ENCODE results near the gene SLC49A4. TPM values are rescaled to one million over a fixed set of nuclear protein-coding genes. Genes with fewer than 3 reads are reported as not detected.

The SLC49A4 gene
- total RNA-seq, 1 donor = 43.4 TPM

DNA sequence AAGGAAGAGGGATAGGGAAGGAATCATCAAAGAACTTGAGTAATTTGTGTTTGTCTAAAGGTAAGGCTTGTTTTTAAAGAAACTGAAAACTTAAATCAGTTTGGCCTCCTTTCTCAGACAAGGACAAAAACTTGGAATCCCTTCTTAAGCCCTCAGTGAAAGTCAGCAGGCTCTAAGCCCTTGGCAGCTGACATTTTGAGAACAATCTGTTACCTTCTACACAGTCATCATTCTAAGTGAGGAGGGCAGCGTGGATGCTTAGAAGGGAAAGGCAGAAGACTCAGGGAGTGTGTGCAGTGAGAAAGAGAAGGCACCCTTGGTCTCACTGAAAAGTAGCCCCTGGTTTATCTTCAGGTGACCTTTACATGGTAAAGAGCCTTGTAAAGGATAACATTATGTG, 12.1 kb upstream of the SLC49A4 start:
- H3K4me3 ChIP-seq (ENCODE audit: insufficient read depth, low read length) = no peak overlapping the region
- DNase-seq (ENCODE audit: insufficient read length, low spot score, missing footprints) = no peak
- peaks cover 20% of the 10 kb centered on the region for H3K4me1 ChIP-seq (ENCODE audit: insufficient read depth, low read length)
- TF ChIP-seq, protein P1, sequence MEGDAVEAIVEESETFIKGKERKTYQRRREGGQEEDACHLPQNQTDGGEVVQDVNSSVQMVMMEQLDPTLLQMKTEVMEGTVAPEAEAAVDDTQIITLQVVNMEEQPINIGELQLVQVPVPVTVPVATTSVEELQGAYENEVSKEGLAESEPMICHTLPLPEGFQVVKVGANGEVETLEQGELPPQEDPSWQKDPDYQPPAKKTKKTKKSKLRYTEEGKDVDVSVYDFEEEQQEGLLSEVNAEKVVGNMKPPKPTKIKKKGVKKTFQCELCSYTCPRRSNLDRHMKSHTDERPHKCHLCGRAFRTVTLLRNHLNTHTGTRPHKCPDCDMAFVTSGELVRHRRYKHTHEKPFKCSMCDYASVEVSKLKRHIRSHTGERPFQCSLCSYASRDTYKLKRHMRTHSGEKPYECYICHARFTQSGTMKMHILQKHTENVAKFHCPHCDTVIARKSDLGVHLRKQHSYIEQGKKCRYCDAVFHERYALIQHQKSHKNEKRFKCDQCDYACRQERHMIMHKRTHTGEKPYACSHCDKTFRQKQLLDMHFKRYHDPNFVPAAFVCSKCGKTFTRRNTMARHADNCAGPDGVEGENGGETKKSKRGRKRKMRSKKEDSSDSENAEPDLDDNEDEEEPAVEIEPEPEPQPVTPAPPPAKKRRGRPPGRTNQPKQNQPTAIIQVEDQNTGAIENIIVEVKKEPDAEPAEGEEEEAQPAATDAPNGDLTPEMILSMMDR (IDR thresholded peaks at IDR 0.05; ENCODE audit: extremely low read depth, low read depth, low read length) = no peak
- H4K20me1 ChIP-seq (ENCODE audit: insufficient read depth, low read length) = no peaks in the 10 kb centered on the region
- H3K36me3 ChIP-seq (ENCODE audit: insufficient read depth, low read length) = no peaks in the 10 kb centered on the region
- H3K79me2 ChIP-seq (ENCODE audit: insufficient read depth, low read length) = peaks cover 4% of the 10 kb centered on the region
- no peaks in the 10 kb centered on the region for H3K9me3 ChIP-seq (ENCODE audit: low read depth, low read length)
- no peak overlapping the region for H2AFZ ChIP-seq (ENCODE audit: low read length)
- no peak overlapping the region for H3K4me2 ChIP-seq (ENCODE audit: insufficient read depth, low read length)
- H3K27me3 ChIP-seq (ENCODE audit: insufficient read depth, low read length) = no peaks in the 10 kb centered on the region
- no peak overlapping the region for H3K27ac ChIP-seq (ENCODE audit: low read depth, low read length)

DNA sequence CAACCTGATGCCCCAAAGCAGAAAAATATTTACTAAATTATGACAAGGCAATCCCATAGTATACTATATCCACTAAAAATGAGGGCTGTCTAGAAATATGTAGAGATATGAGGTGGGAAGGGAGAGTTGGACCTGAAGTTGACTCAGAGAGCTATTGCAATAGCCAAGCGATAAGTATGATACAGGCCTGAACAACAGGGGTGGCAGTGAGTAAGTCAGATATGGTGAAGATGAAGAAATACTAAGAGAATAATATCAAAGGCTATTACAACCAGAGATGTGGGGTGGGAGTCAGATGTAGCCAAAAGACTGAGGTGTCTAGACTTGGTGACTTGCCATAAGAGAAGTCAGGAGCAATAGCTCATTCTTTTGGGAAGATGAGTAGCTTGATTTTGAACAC, 10.4 kb upstream of the SLC49A4 start:
- DNase-seq (ENCODE audit: insufficient read length, low spot score, missing footprints) = peak; percentile 73
- no peak overlapping the region for H3K27ac ChIP-seq (ENCODE audit: low read depth, low read length)
- no peak overlapping the region for H2AFZ ChIP-seq (ENCODE audit: low read length)
- no peak overlapping the region for H3K4me2 ChIP-seq (ENCODE audit: insufficient read depth, low read length)
- no peaks in the 10 kb centered on the region for H4K20me1 ChIP-seq (ENCODE audit: insufficient read depth, low read length)
- no peaks in the 10 kb centered on the region for H3K36me3 ChIP-seq (ENCODE audit: insufficient read depth, low read length)
- no peak overlapping the region for H3K4me3 ChIP-seq (ENCODE audit: insufficient read depth, low read length)
- no peaks in the 10 kb centered on the region for H3K9me3 ChIP-seq (ENCODE audit: low read depth, low read length)
- TF ChIP-seq, protein P1 (IDR thresholded peaks at IDR 0.05; ENCODE audit: extremely low read depth, low read depth, low read length) = no peak
- no peaks in the 10 kb centered on the region for H3K27me3 ChIP-seq (ENCODE audit: insufficient read depth, low read length)
- peaks cover 20% of the 10 kb centered on the region for H3K4me1 ChIP-seq (ENCODE audit: insufficient read depth, low read length)
- peaks cover 13% of the 10 kb centered on the region for H3K79me2 ChIP-seq (ENCODE audit: insufficient read depth, low read length)

DNA sequence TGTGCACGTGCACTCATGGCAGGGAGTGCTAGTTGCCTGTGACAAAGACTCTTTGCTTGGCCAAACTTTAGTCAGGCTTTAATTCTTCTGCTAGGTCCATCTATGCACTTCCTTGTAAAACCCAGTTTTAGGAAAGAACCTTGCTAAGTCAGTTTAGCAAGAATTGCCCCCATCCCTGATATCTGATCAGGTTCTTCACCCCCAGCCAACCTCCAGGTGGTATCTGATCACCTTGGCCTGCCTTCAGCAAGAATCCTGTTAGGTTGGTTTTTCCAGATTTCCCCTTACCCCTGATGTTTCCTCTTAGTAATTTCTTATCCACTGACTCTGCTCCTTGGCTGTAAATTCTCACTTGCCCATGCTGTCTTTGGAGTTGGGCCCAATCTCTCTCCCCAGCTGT, 9.6 kb upstream of the SLC49A4 start:
- Histone ChIP-seq H3K4me2 (ENCODE audit: insufficient read depth, low read length) (no peak overlapping the region), H3K27me3 (ENCODE audit: insufficient read depth, low read length) (no peaks in the 10 kb centered on the region), H3K36me3 (ENCODE audit: insufficient read depth, low read length) (no peaks in the 10 kb centered on the region), H4K20me1 (ENCODE audit: insufficient read depth, low read length) (no peaks in the 10 kb centered on the region), H3K27ac (ENCODE audit: low read depth, low read length) (no peak overlapping the region), H3K79me2 (ENCODE audit: insufficient read depth, low read length) (peaks cover 17% of the 10 kb centered on the region), H2AFZ (ENCODE audit: low read length) (no peak overlapping the region), H3K4me1 (ENCODE audit: insufficient read depth, low read length) (peaks cover 20% of the 10 kb centered on the region), H3K9me3 (ENCODE audit: low read depth, low read length) (no peaks in the 10 kb centered on the region), H3K4me3 (ENCODE audit: insufficient read depth, low read length) (no peak overlapping the region)
- TF ChIP-seq, protein P1 (IDR thresholded peaks at IDR 0.05; ENCODE audit: extremely low read depth, low read depth, low read length) = no peak
- peak; percentile 38 for DNase-seq (ENCODE audit: insufficient read length, low spot score, missing footprints)

DNA sequence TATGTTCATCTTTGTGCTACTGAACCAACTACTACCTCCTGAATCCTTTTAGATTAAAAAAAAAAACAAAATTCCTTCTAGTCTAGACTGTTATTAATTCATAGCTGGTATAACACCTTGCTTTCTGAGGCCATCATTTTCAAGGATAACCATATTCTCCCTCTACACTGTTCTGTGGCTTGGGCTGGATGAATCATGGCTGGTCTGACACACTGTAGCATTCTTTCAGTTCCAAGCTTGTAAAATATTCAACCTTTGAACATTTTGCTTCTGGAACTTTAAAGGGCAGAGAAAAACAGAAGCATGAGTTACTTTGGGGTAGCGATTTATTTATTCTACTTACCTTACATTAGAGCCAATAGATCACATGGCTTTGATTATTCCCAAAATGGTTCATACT, 8.8 kb upstream of the SLC49A4 start:
- H3K79me2 ChIP-seq (ENCODE audit: insufficient read depth, low read length) = peaks cover 20% of the 10 kb centered on the region
- peak overlapping the region; percentile 43 for H3K4me2 ChIP-seq (ENCODE audit: insufficient read depth, low read length)
- H4K20me1 ChIP-seq (ENCODE audit: insufficient read depth, low read length) = no peaks in the 10 kb centered on the region
- H3K27me3 ChIP-seq (ENCODE audit: insufficient read depth, low read length) = no peaks in the 10 kb centered on the region
- DNase-seq (ENCODE audit: insufficient read length, low spot score, missing footprints) = peak; percentile 95
- no peaks in the 10 kb centered on the region for H3K9me3 ChIP-seq (ENCODE audit: low read depth, low read length)
- H2AFZ ChIP-seq (ENCODE audit: low read length) = no peak overlapping the region
- H3K27ac ChIP-seq (ENCODE audit: low read depth, low read length) = peak overlapping the region; percentile 35
- H3K4me3 ChIP-seq (ENCODE audit: insufficient read depth, low read length) = no peak overlapping the region
- TF ChIP-seq, protein P1 (IDR thresholded peaks at IDR 0.05; ENCODE audit: extremely low read depth, low read depth, low read length) = no peak
- no peaks in the 10 kb centered on the region for H3K36me3 ChIP-seq (ENCODE audit: insufficient read depth, low read length)
- H3K4me1 ChIP-seq (ENCODE audit: insufficient read depth, low read length) = peaks cover 20% of the 10 kb centered on the region

All from osteoblast (primary cell).